DOHH2 (cell line): ENCODE measurements around the gene RFTN2.
A peak's percentile ranks its signal among the peaks of the same experiment; 100 is the strongest.
"Not testable (repeated sequence)": the region's sequence is repeated elsewhere in the genome, so short reads cannot be mapped to it uniquely, and the experiment has no call there.

Source experiments
- H3F3A ChIP-seq: fragments of 200-600 bp; sonication (generic), shearing (Covaris generic); 2 replicates; pipeline ENCODE4 v1.6.0; 2016; ENCODE audit warnings: antibody characterized with exemption, mild to moderate bottlenecking; ENCODE audit not compliant: control insufficient read depth, insufficient read depth
- H3K27ac ChIP-seq: fragments of 200-600 bp; sonication (generic); 2 replicates; pipeline ENCODE4 v1.5.1; 2014; ENCODE audit warnings: low read depth, mild to moderate bottlenecking, low read length, moderate library complexity
- H3K27me3 ChIP-seq: fragments of 200-600 bp; sonication (generic); 2 replicates; pipeline ENCODE4 v1.6.1; 2014; ENCODE audit warnings: mild to moderate bottlenecking, low read length, mixed read lengths; ENCODE audit not compliant: control insufficient read depth
- H3K36me3 ChIP-seq: fragments of 200-600 bp; sonication (generic); 2 replicates; pipeline ENCODE4 v1.6.1; 2014; ENCODE audit warnings: mild to moderate bottlenecking, low read length, moderate library complexity, mixed read lengths; ENCODE audit not compliant: control insufficient read depth
- H3K4me1 ChIP-seq: fragments of 200-600 bp; sonication (generic); 2 replicates; pipeline ENCODE4 v1.6.1; 2014; ENCODE audit warnings: mild to moderate bottlenecking, low read length, mixed read lengths; ENCODE audit not compliant: control insufficient read depth
- H3K4me2 ChIP-seq: fragments of 200-600 bp; sonication (generic); 2 replicates; pipeline ENCODE4 v1.6.0; 2014; ENCODE audit warnings: mild to moderate bottlenecking, low read length, moderate library complexity
- H3K4me3 ChIP-seq: fragments of 200-600 bp; sonication (generic); 2 replicates; pipeline ENCODE4 v1.5.1; 2014; ENCODE audit warnings: mild to moderate bottlenecking, low read length, mixed read lengths
- H3K79me2 ChIP-seq: fragments of 200-600 bp; sonication (generic); 2 replicates; pipeline ENCODE4 v1.6.1; 2014; ENCODE audit warnings: mild to moderate bottlenecking, low read length, mixed read lengths; ENCODE audit not compliant: control insufficient read depth
- H3K9me2 ChIP-seq: fragments of 200-600 bp; sonication (generic); replicated peaks from 2 replicates; pipeline ENCODE4 v1.6.1; 2014; ENCODE audit warnings: mild to moderate bottlenecking, low read length, mixed read lengths; ENCODE audit not compliant: control insufficient read depth
- H3K9me3 ChIP-seq: fragments of 200-600 bp; sonication (generic); 2 replicates; pipeline ENCODE4 v1.6.1; 2014; ENCODE audit warnings: antibody characterized with exemption, low read length, mixed read lengths; ENCODE audit not compliant: control insufficient read depth, insufficient read depth
- H4K20me1 ChIP-seq: fragments of 200-600 bp; sonication (generic); 2 replicates; pipeline ENCODE4 v1.6.0; 2014; ENCODE audit warnings: low read depth, mild to moderate bottlenecking, antibody characterized with exemption, low read length, moderate library complexity; ENCODE audit not compliant: control insufficient read depth, insufficient read depth
- EZH2phosphoT487 ChIP-seq: fragments of 200-600 bp; sonication (generic); IDR thresholded peaks from 2 replicates; pipeline ENCODE4 v1.6.1; 2017; ENCODE audit warnings: borderline replicate concordance, mild to moderate bottlenecking, antibody characterized with exemption, low read length, moderate library complexity, mixed read lengths
- TF ChIP-seq, protein P1 (sequence below): fragments of 200-600 bp; sonication (generic); IDR thresholded peaks from one replicate; pipeline ENCODE4 v1.5.1; 2014; ENCODE audit warnings: antibody characterized with exemption, mild to moderate bottlenecking, low read depth, low read length; ENCODE audit not compliant: poor library complexity, severe bottlenecking

The RFTN2 gene

DNA sequence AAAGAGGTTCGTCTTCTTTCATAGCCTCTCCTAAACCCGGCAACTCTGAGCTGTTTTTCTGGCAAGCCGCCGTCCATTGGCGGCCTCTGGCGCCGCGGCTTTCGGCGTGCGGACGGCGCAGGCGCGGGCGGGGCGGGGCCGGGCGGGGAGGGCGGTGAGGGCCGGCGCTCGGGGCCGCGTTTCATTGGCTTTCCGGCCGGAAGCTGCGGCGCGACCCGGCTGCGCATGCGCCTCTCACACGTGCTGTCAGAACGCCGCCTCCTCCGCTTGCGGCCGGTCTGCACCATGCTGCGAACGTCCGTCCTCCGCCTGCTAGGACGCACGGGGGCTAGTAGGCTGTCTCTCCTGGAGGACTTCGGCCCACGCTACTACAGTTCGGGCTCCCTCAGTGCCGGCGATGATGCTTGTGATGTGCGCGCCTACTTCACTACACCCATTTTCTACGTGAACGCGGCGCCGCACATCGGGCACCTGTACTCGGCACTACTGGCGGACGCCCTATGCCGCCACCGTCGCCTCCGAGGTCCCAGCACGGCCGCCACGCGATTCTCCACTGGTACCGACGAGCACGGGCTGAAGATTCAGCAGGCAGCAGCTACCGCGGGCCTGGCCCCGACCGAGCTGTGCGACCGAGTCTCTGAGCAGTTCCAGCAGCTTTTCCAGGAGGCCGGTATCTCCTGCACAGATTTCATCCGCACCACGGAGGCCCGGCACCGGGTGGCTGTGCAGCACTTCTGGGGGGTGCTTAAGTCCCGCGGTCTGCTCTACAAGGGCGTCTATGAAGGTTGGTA is 29.9 kb upstream of the RFTN2 start, which contains the start of gene MARS2:
Gene MARS2, plus strand, starts transcription at position 249 of the 791 bp plus-strand sequence. Its CDS starts 37 bp downstream, at position 286.
- H3K4me3 ChIP-seq: peak within 1 kb of the TSS; percentile 97
- H3K27me3 ChIP-seq: no peaks in the 10 kb centered on the region
- H3K9me2 ChIP-seq: no peaks in the 10 kb centered on the region
- TF ChIP-seq, protein P1, sequence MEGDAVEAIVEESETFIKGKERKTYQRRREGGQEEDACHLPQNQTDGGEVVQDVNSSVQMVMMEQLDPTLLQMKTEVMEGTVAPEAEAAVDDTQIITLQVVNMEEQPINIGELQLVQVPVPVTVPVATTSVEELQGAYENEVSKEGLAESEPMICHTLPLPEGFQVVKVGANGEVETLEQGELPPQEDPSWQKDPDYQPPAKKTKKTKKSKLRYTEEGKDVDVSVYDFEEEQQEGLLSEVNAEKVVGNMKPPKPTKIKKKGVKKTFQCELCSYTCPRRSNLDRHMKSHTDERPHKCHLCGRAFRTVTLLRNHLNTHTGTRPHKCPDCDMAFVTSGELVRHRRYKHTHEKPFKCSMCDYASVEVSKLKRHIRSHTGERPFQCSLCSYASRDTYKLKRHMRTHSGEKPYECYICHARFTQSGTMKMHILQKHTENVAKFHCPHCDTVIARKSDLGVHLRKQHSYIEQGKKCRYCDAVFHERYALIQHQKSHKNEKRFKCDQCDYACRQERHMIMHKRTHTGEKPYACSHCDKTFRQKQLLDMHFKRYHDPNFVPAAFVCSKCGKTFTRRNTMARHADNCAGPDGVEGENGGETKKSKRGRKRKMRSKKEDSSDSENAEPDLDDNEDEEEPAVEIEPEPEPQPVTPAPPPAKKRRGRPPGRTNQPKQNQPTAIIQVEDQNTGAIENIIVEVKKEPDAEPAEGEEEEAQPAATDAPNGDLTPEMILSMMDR: no peak
- TF ChIP-seq EZH2phosphoT487: no peak
- H4K20me1 ChIP-seq: peaks cover 24% of the 10 kb centered on the region
- H3K4me2 ChIP-seq: peak within 1 kb of the TSS; percentile 93
- H3K4me1 ChIP-seq: peaks cover 31% of the 10 kb centered on the region
- H3K79me2 ChIP-seq: peaks cover 51% of the 10 kb centered on the region
- H3K27ac ChIP-seq: peak within 1 kb of the TSS; percentile 36
- peaks cover 43% of the 10 kb centered on the region for H3K36me3 ChIP-seq
- no peaks in the 10 kb centered on the region for H3K9me3 ChIP-seq
- H3F3A ChIP-seq: 0 out of 2 replicates have a peak, but pooled peaks cover 3% of the 10 kb centered on the region

DNA sequence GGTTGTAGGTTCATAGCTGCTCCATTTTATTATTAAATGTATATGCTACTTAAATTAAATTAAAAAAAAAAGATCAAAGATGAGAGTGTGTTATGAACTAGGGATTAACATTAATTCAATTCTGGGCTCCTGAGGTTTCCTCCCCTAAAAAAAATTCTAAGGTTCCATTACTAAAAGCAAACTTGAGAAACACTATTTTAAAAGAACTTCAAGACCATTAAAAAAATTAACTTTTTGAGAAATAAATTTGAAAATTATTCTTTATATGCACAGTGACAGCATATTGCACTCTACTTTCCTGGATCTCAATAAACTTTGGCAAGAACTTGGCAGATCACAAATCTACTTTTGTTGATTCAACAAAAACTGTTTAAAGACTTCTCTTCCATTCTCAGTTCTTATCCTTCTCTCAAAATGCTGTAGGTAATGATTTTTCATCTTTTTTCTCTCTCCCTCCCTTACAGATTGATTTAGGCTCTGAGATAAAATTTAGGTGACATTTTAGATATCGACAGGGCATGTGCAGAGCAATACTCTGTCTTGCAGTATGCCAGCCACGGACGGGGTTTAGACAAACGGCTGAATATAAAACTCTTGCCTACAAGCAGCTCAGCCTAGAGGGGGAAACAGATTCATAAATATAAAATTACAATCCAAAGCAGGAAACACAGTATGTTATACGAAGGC is 29.2 kb upstream of the RFTN2 start:
- Histone ChIP-seq H4K20me1 (peaks cover 24% of the 10 kb centered on the region), H3K9me3 (no peaks in the 10 kb centered on the region), H3K4me3 (peak overlapping the region; percentile 97), H3K27ac (peak overlapping the region; percentile 36; the same call in 1 of the 2 replicates), H3K4me2 (peak overlapping the region; percentile 91), H3K27me3 (no peaks in the 10 kb centered on the region), H3F3A (0 out of 2 replicates have a peak, but pooled peaks cover 3% of the 10 kb centered on the region), H3K79me2 (peaks cover 43% of the 10 kb centered on the region), H3K9me2 (no peaks in the 10 kb centered on the region), H3K4me1 (peaks cover 24% of the 10 kb centered on the region), H3K36me3 (peaks cover 36% of the 10 kb centered on the region)
- no peak for TF ChIP-seq EZH2phosphoT487

DNA sequence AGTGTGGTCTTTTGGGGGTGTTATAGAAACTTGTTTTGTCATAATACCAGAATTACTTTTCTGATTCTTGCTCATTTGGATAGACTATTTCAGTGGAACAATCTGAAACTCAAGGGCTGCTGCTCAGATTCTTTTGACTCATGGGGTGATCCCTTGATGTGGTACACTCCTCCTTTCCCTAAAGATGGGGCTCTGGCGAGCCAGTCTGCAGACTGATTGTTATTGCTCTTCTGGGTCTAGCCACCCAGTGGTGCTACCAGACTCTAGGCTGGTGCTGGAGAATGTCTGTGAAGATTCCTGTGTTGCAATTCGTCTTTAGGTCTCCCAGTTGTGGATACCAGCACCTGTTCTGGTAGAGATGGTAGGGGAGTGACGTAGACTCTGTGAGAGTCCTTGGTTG is 25.6 kb upstream of the RFTN2 start:
- H4K20me1 ChIP-seq: peaks cover 1% of the 10 kb centered on the region; the same call in 1 of the 2 replicates
- no peaks in the 10 kb centered on the region for H3K27me3 ChIP-seq
- H3K36me3 ChIP-seq: peaks cover 6% of the 10 kb centered on the region; the same call in 1 of the 2 replicates
- H3K79me2 ChIP-seq: peaks cover 8% of the 10 kb centered on the region
- no peaks in the 10 kb centered on the region for H3K9me2 ChIP-seq
- H3K27ac ChIP-seq: no peak overlapping the region
- no peaks in the 10 kb centered on the region for H3F3A ChIP-seq
- H3K4me2 ChIP-seq: no peak overlapping the region
- no peaks in the 10 kb centered on the region for H3K9me3 ChIP-seq
- peaks cover 8% of the 10 kb centered on the region for H3K4me1 ChIP-seq
- TF ChIP-seq, protein P1: no peak
- no peak for TF ChIP-seq EZH2phosphoT487
- no peak overlapping the region for H3K4me3 ChIP-seq

DNA sequence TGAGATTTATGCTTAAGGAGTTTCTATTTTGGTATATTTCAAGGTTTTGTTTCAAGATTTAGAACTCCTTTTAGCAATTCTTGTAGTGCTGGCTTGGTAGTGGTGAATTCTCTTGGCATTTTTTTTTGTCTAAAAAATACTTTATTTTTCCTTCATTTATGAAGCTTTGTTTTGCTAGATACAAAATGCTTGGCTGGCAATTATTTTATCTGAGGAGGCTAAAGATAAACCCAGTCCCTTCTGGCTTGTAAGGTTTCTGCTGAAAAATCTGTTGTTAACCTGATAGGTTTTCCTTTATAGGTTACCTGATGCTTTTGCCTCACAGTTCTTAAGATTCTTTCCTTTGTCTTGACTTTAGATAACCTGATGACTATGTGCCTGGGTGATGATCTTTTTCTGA is 24.3 kb upstream of the RFTN2 start:
- H3K9me3 ChIP-seq, H3K9me2 ChIP-seq, H3K27me3 ChIP-seq, H3F3A ChIP-seq, H3K4me3 ChIP-seq, H3K4me1 ChIP-seq, H4K20me1 ChIP-seq, H3K4me2 ChIP-seq, H3K79me2 ChIP-seq, H3K27ac ChIP-seq, H3K36me3 ChIP-seq: not testable (repeated sequence)

DNA sequence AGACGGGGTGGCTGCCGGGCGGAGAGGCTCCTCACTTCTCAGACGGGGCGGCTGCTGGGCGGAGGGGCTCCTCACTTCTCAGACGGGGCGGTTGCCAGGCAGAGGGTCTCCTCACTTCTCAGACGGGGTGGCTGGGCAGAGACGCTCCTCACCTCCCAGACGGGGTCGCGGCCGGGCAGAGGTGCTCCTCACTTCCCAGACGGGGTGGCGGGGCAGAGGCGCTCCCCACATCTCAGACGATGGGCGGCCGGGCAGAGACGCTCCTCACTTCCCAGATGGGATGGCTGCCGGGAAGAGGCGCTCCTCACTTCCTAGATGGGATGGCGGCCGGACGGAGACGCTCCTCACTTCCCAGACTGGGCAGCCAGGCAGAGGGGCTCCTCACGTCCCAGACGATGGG is 21.2 kb upstream of the RFTN2 start:
- not testable (repeated sequence) for H3K4me2 ChIP-seq, H3K9me2 ChIP-seq, H4K20me1 ChIP-seq, H3K27me3 ChIP-seq, H3K4me3 ChIP-seq, H3K79me2 ChIP-seq, H3F3A ChIP-seq, H3K4me1 ChIP-seq, H3K9me3 ChIP-seq, H3K27ac ChIP-seq, H3K36me3 ChIP-seq

DNA sequence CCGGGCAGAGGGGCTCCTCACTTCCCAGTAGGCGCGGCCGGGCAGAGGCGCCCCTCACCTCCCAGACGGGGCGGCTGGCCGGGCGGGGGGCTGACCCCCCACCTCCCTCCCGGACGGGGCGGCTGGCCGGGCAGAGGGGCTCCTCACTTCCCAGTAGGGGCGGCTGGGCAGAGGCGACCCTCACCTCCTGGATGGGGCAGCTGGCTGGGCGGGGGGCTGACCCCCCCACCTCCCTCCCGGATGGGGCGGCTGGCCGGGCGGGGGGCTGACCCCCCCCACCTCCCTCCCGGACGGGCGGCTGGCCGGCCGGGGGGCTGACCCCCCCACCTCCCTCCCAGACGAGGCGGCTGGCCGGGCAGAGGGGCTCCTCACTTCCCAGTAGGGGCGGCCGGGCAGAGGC is 20.6 kb upstream of the RFTN2 start:
- H3K27me3 ChIP-seq, H3K4me2 ChIP-seq, H3K79me2 ChIP-seq, H3K4me3 ChIP-seq, H3F3A ChIP-seq, H3K4me1 ChIP-seq, H3K27ac ChIP-seq, H3K9me2 ChIP-seq, H4K20me1 ChIP-seq, H3K9me3 ChIP-seq, H3K36me3 ChIP-seq: not testable (repeated sequence)
